K562 (cell line): ENCODE results near the gene TCF25. TPM values are rescaled to one million over a fixed set of nuclear protein-coding genes. Genes with fewer than 3 reads are reported as not detected.

Experiments
- ASH1L ChIP-seq: fragments of 450-650 bp; IDR thresholded peaks from 2 replicates; pipeline ENCODE4 v1.6.1; 2018; ENCODE audit warnings: borderline replicate concordance, mild to moderate bottlenecking, low read depth; ENCODE audit not compliant: partially characterized antibody
- FOXK2 ChIP-seq, 2 experiments: fragments of 450-650 bp; IDR thresholded peaks in 1 of 2; conservative IDR thresholded peaks in 1 of 2; 2 replicates each; pipeline ENCODE4 v1.6.1; 2016; ENCODE audit warnings: low read depth in 2 of 2, mild to moderate bottlenecking in 1 of 2
- JUN ChIP-seq, 2 experiments: sonication (generic) in 1 of 2; formaldehyde crosslinking in 1 of 2; IDR thresholded peaks; 2 replicates each; pipeline versions ENCODE4 v1.6.1 to v1.8.0; 2012 to 2022; ENCODE audit warnings: borderline replicate concordance in 2 of 2, mild to moderate bottlenecking in 2 of 2, improper control_type of control experiment in 1 of 2, low read depth in 1 of 2, low read length in 1 of 2, missing genetic modification reagents in 1 of 2
- NBN ChIP-seq: fragments of 450-650 bp; IDR thresholded peaks from 2 replicates; pipeline ENCODE4 v1.6.1; 2016; ENCODE audit warnings: low read depth, mild to moderate bottlenecking
- RNF2 ChIP-seq: sonication (generic); IDR thresholded peaks from 2 replicates; pipeline ENCODE4 v1.6.1; 2016
- ZNF184 ChIP-seq: sonication (generic); formaldehyde crosslinking; IDR thresholded peaks from 2 replicates; pipeline ENCODE4 v1.5.0; 2020; ENCODE audit warnings: missing genetic modification reagents
- ZNF766 ChIP-seq: fragments of 200-800 bp; sonication (Bioruptor generic); conservative IDR thresholded peaks from 2 replicates; pipeline ENCODE4 v1.6.1; 2016; ENCODE audit warnings: missing genetic modification characterization, missing compliant biosample characterization
- polyA plus RNA-seq, 8 experiments: library from polyadenylated mRNA; depleted of rRNA in 4 of 8; stranded (reverse) in 5 of 8; unstranded in 3 of 8; fragments of >200 nt; fragmentation: Nextera tagmentation in 2 of 8; fragmentation: Illumina TruSeq in 1 of 8; extraction: Ambion mirVana in 2 of 8; extraction: Trizol in 1 of 8; gene quantifications; 2 replicates each; pipeline versions ENCODE4 v1.2.1 to v1.2.3, GENCODE V29; 2011 to 2014; ENCODE audit warnings: inconsistent platforms in 1 of 8, missing spikeins in 1 of 8
- total RNA-seq, 7 experiments: library from RNA; depleted of rRNA in 6 of 7; stranded (reverse); fragments of >200 nt in 6 of 7; fragmentation: Illumina TruSeq in 2 of 7; extraction: Trizol in 2 of 7; gene quantifications; 2 replicates each; pipeline versions ENCODE4 v1.2.1 to v1.2.3, GENCODE V29; 2011 to 2021; ENCODE audit warnings: low replicate concordance in 1 of 7
- TF ChIP-seq, protein P1 (sequence below): sonication (generic); formaldehyde crosslinking; IDR thresholded peaks from 2 replicates; pipeline ENCODE4 v1.8.0; 2023; ENCODE audit warnings: mild to moderate bottlenecking, missing genetic modification reagents
- TF ChIP-seq, protein P2 (sequence below), 2 experiments: IDR thresholded peaks; 2 replicates each; pipeline ENCODE4 v1.6.1; 2012; ENCODE audit warnings: improper control_type of control experiment in 2 of 2, low read depth in 2 of 2, low read length in 2 of 2, borderline replicate concordance in 1 of 2
- TF ChIP-seq, protein P3 (sequence below): sonication (generic); formaldehyde crosslinking; IDR thresholded peaks from 2 replicates; pipeline ENCODE4 v1.8.1; 2023; ENCODE audit warnings: mild to moderate bottlenecking, missing genetic modification reagents
- TF ChIP-seq, protein P4 (sequence below): sonication (generic); formaldehyde crosslinking; IDR thresholded peaks from 2 replicates; pipeline ENCODE4 v1.8.0; 2022; ENCODE audit warnings: missing genetic modification reagents, mild to moderate bottlenecking, borderline replicate concordance
- TF ChIP-seq, protein P5 (sequence below): fragments of 250-450 bp; sonication (Bioruptor Pico); IDR thresholded peaks from 2 replicates; pipeline ENCODE4 v1.4.0; 2020; ENCODE audit warnings: mild to moderate bottlenecking, moderate library complexity, borderline replicate concordance
- TF ChIP-seq, protein P6 (sequence below): fragments of 450-650 bp; formaldehyde crosslinking; conservative IDR thresholded peaks from 2 replicates; pipeline ENCODE4 v1.4.0; 2022; ENCODE audit warnings: mild to moderate bottlenecking, missing genetic modification characterization

TCF25 gene
- total and polyA plus RNA-seq, 9 of the 15 experiments (the other 6 are each of a cell fraction or from before 2014, with no cell fraction given) = 9.0 to 154 (median 83.8) TPM

DNA sequence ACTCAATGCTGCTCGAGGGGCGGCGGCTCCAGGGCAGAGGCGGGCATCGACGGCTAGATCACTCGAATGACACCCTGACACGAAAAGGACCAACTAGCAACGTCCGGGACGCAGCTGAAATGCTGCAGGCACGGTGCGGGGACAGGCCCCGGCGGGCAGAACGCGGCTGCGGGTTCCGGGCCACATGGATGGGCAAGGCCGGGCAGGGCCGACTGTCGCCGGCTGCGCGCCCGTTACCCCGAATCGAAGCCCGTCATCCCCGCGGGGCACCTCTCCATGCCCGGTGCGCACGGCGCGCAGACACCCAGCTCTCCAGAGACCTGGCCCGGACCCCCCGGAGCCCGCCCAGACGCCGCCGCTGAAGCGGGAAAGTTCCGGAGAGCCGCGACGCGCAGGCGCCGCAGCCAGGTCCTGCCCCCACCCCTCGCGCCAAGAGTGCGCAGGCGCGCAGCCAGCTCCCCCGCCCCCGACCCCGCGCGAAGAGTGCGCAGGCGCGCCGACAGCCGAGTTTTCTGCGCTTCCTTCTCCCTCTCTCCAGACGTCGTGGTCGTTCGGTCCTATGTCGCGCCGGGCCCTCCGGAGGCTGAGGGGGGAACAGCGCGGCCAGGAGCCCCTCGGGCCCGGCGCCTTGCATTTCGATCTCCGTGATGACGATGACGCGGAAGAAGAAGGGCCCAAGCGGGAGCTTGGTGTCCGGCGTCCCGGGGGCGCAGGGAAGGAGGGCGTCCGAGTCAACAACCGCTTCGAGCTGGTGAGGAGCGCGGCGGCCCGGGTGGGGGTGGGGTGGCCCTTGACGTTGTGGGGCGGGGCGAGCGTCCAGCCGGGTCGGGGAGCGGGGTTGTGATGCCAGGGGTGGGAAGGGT lies at the start of gene TCF25 (continued):
- TF ChIP-seq, protein P1, sequence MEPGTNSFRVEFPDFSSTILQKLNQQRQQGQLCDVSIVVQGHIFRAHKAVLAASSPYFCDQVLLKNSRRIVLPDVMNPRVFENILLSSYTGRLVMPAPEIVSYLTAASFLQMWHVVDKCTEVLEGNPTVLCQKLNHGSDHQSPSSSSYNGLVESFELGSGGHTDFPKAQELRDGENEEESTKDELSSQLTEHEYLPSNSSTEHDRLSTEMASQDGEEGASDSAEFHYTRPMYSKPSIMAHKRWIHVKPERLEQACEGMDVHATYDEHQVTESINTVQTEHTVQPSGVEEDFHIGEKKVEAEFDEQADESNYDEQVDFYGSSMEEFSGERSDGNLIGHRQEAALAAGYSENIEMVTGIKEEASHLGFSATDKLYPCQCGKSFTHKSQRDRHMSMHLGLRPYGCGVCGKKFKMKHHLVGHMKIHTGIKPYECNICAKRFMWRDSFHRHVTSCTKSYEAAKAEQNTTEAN = 0 out of 2 replicates have a peak, but pooled peaks have one; percentile 38
- TF ChIP-seq ZNF766 (CRISPR knock-in tag) = no peak
- TF ChIP-seq, protein P2, sequence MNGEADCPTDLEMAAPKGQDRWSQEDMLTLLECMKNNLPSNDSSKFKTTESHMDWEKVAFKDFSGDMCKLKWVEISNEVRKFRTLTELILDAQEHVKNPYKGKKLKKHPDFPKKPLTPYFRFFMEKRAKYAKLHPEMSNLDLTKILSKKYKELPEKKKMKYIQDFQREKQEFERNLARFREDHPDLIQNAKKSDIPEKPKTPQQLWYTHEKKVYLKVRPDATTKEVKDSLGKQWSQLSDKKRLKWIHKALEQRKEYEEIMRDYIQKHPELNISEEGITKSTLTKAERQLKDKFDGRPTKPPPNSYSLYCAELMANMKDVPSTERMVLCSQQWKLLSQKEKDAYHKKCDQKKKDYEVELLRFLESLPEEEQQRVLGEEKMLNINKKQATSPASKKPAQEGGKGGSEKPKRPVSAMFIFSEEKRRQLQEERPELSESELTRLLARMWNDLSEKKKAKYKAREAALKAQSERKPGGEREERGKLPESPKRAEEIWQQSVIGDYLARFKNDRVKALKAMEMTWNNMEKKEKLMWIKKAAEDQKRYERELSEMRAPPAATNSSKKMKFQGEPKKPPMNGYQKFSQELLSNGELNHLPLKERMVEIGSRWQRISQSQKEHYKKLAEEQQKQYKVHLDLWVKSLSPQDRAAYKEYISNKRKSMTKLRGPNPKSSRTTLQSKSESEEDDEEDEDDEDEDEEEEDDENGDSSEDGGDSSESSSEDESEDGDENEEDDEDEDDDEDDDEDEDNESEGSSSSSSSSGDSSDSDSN (IDR thresholded peaks at IDR 0.05; ENCODE audit: borderline replicate concordance in 1 of 2, low read depth in 2 of 2, low read length in 2 of 2) = no peak
- no peak for TF ChIP-seq ZNF184
- TF ChIP-seq, protein P3, sequence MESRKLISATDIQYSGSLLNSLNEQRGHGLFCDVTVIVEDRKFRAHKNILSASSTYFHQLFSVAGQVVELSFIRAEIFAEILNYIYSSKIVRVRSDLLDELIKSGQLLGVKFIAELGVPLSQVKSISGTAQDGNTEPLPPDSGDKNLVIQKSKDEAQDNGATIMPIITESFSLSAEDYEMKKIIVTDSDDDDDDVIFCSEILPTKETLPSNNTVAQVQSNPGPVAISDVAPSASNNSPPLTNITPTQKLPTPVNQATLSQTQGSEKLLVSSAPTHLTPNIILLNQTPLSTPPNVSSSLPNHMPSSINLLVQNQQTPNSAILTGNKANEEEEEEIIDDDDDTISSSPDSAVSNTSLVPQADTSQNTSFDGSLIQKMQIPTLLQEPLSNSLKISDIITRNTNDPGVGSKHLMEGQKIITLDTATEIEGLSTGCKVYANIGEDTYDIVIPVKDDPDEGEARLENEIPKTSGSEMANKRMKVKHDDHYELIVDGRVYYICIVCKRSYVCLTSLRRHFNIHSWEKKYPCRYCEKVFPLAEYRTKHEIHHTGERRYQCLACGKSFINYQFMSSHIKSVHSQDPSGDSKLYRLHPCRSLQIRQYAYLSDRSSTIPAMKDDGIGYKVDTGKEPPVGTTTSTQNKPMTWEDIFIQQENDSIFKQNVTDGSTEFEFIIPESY (CRISPR knock-in tag) = no peak
- TF ChIP-seq, protein P4, sequence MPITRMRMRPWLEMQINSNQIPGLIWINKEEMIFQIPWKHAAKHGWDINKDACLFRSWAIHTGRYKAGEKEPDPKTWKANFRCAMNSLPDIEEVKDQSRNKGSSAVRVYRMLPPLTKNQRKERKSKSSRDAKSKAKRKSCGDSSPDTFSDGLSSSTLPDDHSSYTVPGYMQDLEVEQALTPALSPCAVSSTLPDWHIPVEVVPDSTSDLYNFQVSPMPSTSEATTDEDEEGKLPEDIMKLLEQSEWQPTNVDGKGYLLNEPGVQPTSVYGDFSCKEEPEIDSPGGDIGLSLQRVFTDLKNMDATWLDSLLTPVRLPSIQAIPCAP (CRISPR knock-in tag) = peak; percentile 59; the same call in 1 of the 2 replicates
- TF ChIP-seq, protein P5, sequence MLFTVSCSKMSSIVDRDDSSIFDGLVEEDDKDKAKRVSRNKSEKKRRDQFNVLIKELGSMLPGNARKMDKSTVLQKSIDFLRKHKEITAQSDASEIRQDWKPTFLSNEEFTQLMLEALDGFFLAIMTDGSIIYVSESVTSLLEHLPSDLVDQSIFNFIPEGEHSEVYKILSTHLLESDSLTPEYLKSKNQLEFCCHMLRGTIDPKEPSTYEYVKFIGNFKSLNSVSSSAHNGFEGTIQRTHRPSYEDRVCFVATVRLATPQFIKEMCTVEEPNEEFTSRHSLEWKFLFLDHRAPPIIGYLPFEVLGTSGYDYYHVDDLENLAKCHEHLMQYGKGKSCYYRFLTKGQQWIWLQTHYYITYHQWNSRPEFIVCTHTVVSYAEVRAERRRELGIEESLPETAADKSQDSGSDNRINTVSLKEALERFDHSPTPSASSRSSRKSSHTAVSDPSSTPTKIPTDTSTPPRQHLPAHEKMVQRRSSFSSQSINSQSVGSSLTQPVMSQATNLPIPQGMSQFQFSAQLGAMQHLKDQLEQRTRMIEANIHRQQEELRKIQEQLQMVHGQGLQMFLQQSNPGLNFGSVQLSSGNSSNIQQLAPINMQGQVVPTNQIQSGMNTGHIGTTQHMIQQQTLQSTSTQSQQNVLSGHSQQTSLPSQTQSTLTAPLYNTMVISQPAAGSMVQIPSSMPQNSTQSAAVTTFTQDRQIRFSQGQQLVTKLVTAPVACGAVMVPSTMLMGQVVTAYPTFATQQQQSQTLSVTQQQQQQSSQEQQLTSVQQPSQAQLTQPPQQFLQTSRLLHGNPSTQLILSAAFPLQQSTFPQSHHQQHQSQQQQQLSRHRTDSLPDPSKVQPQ (CRISPR knock-in tag) = no peak
- TF ChIP-seq ASH1L = no peak
- TF ChIP-seq, protein P6, sequence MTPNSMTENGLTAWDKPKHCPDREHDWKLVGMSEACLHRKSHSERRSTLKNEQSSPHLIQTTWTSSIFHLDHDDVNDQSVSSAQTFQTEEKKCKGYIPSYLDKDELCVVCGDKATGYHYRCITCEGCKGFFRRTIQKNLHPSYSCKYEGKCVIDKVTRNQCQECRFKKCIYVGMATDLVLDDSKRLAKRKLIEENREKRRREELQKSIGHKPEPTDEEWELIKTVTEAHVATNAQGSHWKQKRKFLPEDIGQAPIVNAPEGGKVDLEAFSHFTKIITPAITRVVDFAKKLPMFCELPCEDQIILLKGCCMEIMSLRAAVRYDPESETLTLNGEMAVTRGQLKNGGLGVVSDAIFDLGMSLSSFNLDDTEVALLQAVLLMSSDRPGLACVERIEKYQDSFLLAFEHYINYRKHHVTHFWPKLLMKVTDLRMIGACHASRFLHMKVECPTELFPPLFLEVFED (CRISPR knock-in tag) = no peak
- TF ChIP-seq JUN (IDR thresholded peaks at IDR 0.05; ENCODE audit: borderline replicate concordance, low read depth, low read length) = peak; percentile 38; the same call in 1 of the 2 replicates
- no peak for TF ChIP-seq JUN (CRISPR knock-in tag; IDR thresholded peaks at IDR 0.05; ENCODE audit: borderline replicate concordance)
- TF ChIP-seq RNF2 = 0 out of 2 replicates have a peak, but pooled peaks have one; percentile 18
- TF ChIP-seq NBN = peak; percentile 69; the same call in 1 of the 2 replicates
- TF ChIP-seq FOXK2 (conservative IDR thresholded peaks at IDR 0.05 in 1 of 2, IDR thresholded peaks at IDR 0.05 in 1 of 2; ENCODE audit: low read depth in 2 of 2) = peak; percentile 28 to 51; a peak in 2 of 4 replicates
